ENCODE measurements around the gene UBE2Q2. TPM values are rescaled to one million over a fixed set of nuclear protein-coding genes. Genes with fewer than 3 reads are reported as not detected.
"Not testable (repeated sequence)": the region's sequence is repeated elsewhere in the genome, so short reads cannot be mapped to it uniquely, and the experiment has no call there.

The UBE2Q2 gene
- total RNA-seq, 1 donor from 2014 or later: 21.6 TPM

DNA sequence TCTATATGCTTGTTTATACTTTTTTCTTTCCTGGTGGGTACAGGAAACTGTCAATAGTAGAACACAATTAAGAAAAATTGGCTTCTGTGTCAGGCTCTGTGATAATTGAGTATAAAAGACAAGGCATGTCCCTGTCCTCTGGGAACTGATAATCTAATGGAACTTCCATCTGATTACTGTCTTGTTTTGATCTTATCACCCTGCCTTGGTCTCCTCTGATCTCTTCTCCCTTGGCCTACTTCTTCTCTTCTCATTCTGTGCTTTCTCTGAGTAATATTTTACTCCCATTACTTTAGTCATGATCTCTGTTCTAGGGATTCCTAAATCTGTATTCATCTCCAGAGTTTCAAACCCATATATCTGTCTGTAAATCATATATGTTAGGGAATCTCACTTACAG is 14.6 kb downstream of the UBE2Q2 start:
- no peak overlapping the region for H3K27ac ChIP-seq
- H3K9me3 ChIP-seq: no peaks in the 10 kb centered on the region
- TF ChIP-seq, protein P1, sequence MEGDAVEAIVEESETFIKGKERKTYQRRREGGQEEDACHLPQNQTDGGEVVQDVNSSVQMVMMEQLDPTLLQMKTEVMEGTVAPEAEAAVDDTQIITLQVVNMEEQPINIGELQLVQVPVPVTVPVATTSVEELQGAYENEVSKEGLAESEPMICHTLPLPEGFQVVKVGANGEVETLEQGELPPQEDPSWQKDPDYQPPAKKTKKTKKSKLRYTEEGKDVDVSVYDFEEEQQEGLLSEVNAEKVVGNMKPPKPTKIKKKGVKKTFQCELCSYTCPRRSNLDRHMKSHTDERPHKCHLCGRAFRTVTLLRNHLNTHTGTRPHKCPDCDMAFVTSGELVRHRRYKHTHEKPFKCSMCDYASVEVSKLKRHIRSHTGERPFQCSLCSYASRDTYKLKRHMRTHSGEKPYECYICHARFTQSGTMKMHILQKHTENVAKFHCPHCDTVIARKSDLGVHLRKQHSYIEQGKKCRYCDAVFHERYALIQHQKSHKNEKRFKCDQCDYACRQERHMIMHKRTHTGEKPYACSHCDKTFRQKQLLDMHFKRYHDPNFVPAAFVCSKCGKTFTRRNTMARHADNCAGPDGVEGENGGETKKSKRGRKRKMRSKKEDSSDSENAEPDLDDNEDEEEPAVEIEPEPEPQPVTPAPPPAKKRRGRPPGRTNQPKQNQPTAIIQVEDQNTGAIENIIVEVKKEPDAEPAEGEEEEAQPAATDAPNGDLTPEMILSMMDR (IDR thresholded peaks at IDR 0.05): no peak
- TF ChIP-seq POLR2A (IDR thresholded peaks at IDR 0.05) (no peak), POLR2AphosphoS5 (IDR thresholded peaks at IDR 0.05; ENCODE audit: insufficient read depth in 1 of 2, low read depth in 1 of 2) (no peak)
- intact Hi-C loops (cut with DNase I): no loop called here
- no peak overlapping the region for H3K4me3 ChIP-seq
- no peaks in the 10 kb centered on the region for H3K27me3 ChIP-seq
- DNase-seq (ENCODE audit: extremely low spot score in 2 of 2): no peak
- H3K4me1 ChIP-seq: no peaks in the 10 kb centered on the region
- H3K36me3 ChIP-seq: peaks cover 5 to 9% of the 10 kb centered on the region in 2 donors

DNA sequence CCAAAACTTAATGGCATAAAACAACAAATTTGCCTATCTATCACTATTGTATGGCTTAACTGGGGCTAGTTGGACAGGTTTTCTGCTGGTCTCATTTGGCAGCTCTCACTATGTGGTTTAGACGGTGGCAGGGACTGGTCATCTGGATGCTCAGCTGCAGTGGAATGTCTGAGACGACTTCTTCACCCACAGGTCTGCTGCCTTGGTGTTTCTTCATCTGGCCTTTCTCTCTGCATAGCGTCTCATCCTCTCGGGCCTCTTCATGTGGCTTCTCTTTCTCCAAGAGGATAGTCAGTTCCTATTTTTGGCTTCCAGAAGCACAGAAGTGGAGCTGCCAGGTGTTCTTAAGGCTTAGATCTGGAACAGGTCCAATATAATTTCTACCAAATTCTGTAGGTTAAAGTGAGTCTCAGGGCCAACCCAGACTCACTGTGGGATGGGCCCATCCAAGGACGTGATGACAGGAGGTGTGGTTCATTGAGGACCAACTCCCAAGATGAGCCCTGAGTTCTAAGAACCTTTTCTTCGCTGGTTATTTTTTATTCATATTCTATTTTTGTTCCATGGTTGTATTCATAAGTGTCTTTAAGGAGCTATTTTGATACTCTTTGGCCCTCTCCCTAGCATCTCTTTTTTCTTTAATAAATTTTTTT is 18.6 kb downstream of the UBE2Q2 start:
- TF ChIP-seq, protein P1 (IDR thresholded peaks at IDR 0.05): no peak
- TF ChIP-seq POLR2A (IDR thresholded peaks at IDR 0.05): no peak
- TF ChIP-seq POLR2AphosphoS5 (IDR thresholded peaks at IDR 0.05; ENCODE audit: insufficient read depth in 1 of 2, low read depth in 1 of 2): no peak
- H3K4me1 ChIP-seq: no peaks in the 10 kb centered on the region
- no peak for DNase-seq (ENCODE audit: extremely low spot score in 2 of 2)
- no peaks in the 10 kb centered on the region for H3K36me3 ChIP-seq
- no peak overlapping the region for H3K27ac ChIP-seq
- H3K27me3 ChIP-seq: no peaks in the 10 kb centered on the region
- intact Hi-C loops (cut with DNase I): no loop called here
- no peaks in the 10 kb centered on the region for H3K9me3 ChIP-seq
- no peak overlapping the region for H3K4me3 ChIP-seq

DNA sequence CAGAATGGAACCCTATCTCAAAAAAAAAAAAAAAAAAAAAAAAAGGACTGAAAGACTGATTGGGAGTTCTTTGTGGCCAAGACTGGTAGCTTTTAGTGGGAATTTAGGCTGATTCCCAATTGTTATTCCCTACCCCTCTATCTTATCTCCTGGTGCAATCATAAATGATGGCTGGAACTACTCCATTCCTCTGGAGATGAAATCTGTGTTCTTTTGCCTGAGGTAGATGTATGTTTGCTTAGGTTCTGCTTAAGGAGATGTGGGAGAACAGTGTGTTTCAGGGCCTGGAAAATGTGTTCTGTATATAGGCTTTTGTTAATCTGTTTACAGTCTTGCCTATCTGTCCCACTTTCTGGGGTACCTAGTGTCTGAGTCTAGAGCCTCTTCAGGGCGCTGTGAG is 19.5 kb downstream of the UBE2Q2 start:
- DNase-seq (ENCODE audit: extremely low spot score in 2 of 2): no peak
- Histone ChIP-seq H3K27me3 (no peaks in the 10 kb centered on the region), H3K9me3 (no peaks in the 10 kb centered on the region), H3K4me1 (no peaks in the 10 kb centered on the region), H3K27ac (no peak overlapping the region), H3K4me3 (no peak overlapping the region), H3K36me3 (no peaks in the 10 kb centered on the region)
- TF ChIP-seq, protein P1 (IDR thresholded peaks at IDR 0.05): no peak
- TF ChIP-seq POLR2AphosphoS5 (IDR thresholded peaks at IDR 0.05; ENCODE audit: insufficient read depth in 1 of 2, low read depth in 1 of 2) (no peak), POLR2A (IDR thresholded peaks at IDR 0.05) (no peak)
- intact Hi-C loops (cut with DNase I): no loop called here

DNA sequence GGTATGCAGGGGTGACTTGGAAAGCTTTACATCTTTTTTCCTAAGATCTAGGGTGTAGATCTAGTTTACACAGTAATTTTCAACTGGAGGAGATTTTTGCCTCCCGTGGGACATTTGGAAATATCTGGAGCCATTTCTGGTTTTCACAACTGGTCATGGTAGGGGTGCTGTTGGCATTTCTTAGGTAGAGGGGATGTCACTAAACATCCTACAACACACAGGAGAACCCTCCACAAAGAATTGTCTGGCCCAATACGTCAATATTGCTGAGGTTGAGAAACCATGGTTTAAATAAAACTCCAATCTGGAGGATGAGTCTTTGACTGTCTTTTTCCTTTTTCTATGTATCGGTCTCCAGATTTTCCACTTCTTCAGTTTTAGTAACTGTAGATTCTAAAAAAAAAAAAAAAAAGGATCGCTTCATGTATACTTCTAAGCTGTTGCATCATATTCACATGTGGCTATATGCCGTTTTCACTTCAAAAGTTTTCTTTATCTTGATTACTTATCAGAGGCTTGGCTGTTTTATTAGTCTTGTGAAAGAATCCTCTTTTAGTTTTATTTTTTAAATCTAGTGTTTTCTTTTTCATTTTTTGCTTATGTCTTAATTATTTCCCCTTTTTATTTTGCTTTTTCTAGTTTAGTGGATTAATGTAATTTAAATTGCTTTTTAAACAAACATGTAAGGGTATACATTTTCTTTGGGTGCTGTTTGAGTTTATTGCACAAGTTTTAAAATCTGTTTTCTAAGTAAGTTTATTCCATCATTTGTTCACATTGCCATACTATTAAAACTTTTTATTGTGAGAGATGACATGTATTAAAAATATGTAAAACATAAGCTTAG is 21.2 kb downstream of the UBE2Q2 start:
- TF ChIP-seq POLR2A (IDR thresholded peaks at IDR 0.05) (no peak), POLR2AphosphoS5 (IDR thresholded peaks at IDR 0.05; ENCODE audit: insufficient read depth in 1 of 2, low read depth in 1 of 2) (no peak)
- TF ChIP-seq, protein P1 (IDR thresholded peaks at IDR 0.05): no peak
- Histone ChIP-seq H3K4me3 (no peak overlapping the region), H3K27me3 (no peaks in the 10 kb centered on the region), H3K27ac (no peak overlapping the region), H3K36me3 (no peaks in the 10 kb centered on the region), H3K4me1 (no peaks in the 10 kb centered on the region), H3K9me3 (no peaks in the 10 kb centered on the region)
- DNase-seq (ENCODE audit: extremely low spot score in 2 of 2): no peak
- intact Hi-C loops (cut with DNase I): no loop called here

DNA sequence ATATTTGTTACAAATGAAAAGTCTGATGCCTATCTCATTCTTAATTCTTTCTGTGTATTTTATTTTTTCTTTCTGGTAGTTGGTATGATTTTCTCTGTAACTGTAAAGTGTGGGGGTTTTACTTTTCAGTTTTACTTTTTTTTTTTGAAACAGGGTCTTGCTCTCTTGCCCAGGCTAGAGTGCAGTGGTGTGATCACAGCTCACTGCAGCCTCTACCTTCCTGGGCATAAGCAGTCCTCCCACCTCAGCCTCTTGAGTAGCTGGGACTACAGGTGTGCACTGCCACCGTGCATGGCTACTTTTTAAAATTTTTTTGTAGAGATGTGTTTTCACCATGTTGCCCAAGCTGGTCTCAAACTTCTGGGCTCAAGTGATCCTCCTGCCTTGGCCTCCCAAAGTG is 22.8 kb downstream of the UBE2Q2 start:
- intact Hi-C loops (cut with DNase I); H3K4me1 ChIP-seq; H3K4me3 ChIP-seq; H3K9me3 ChIP-seq; DNase-seq (ENCODE audit: extremely low spot score in 2 of 2); H3K36me3 ChIP-seq; H3K27me3 ChIP-seq; H3K27ac ChIP-seq: not testable (repeated sequence)

Measured in vagina (tissue), 2 donors.